CD14-positive monocyte (primary cell): ENCODE measurements around the gene TFPT. TPM values are rescaled to one million over a fixed set of nuclear protein-coding genes. Genes with fewer than 3 reads are reported as not detected.

Source experiments
- DNase-seq, 3 donors: peaks; one replicate each; pipeline ENCODE4 v3.0.0-alpha.2; 2011 to 2022
- H2AFZ ChIP-seq: 2 replicates; pipeline ENCODE4 v1.6.0; 2012; ENCODE audit warnings: mild to moderate bottlenecking, low read depth, low read length, inconsistent platforms; ENCODE audit not compliant: insufficient read depth, poor library complexity, severe bottlenecking
- H3K27ac ChIP-seq, 2 donors: 1 replicate in 1 of 2; 2 replicates in 1 of 2; pipeline ENCODE4 v1.5.1; 2012 to 2013; ENCODE audit warnings: low read length in 2 of 2, control low read depth in 1 of 2, inconsistent platforms in 1 of 2, low read depth in 1 of 2, mild to moderate bottlenecking in 1 of 2
- H3K27me3 ChIP-seq, 2 donors: one replicate each; pipeline versions ENCODE4 v1.6.0 to v1.6.1; 2011 to 2013; ENCODE audit warnings: low read length in 2 of 2; ENCODE audit not compliant: control insufficient read depth in 2 of 2, insufficient read depth in 2 of 2
- H3K36me3 ChIP-seq, 2 donors: replicated peaks in 1 of 2; 1 replicate in 1 of 2; 2 replicates in 1 of 2; pipeline versions ENCODE4 v1.5.1 to v1.6.1; 2012 to 2013; ENCODE audit warnings: low read length in 2 of 2, control low read depth in 1 of 2, inconsistent platforms in 1 of 2, mild to moderate bottlenecking in 1 of 2; ENCODE audit not compliant: insufficient read depth in 2 of 2, control insufficient read depth in 1 of 2
- H3K4me1 ChIP-seq, 2 donors: 1 replicate in 1 of 2; 2 replicates in 1 of 2; pipeline versions ENCODE4 v1.5.1 to v1.6.1; 2012 to 2013; ENCODE audit warnings: low read length in 2 of 2, control low read depth in 1 of 2, inconsistent platforms in 1 of 2, mild to moderate bottlenecking in 1 of 2, moderate library complexity in 1 of 2; ENCODE audit not compliant: insufficient read depth in 2 of 2, control insufficient read depth in 1 of 2
- H3K4me2 ChIP-seq: replicated peaks from 2 replicates; pipeline ENCODE3; 2012; ENCODE audit warnings: low read length, moderate library complexity, mild to moderate bottlenecking; ENCODE audit not compliant: poor library complexity, severe bottlenecking; ENCODE audit errors: extremely low read depth
- H3K4me3 ChIP-seq, 3 experiments: fragments of 200-600 bp in 1 of 3; sonication (generic) in 1 of 3; replicated peaks in 1 of 3; 1 replicate in 2 of 3; 2 replicates in 1 of 3; pipeline ENCODE4 v1.5.1; 2011 to 2013; ENCODE audit warnings: low read length in 3 of 3, mild to moderate bottlenecking in 3 of 3, control low read depth in 2 of 3, low read depth in 2 of 3, inconsistent platforms in 1 of 3, moderate library complexity in 1 of 3
- H3K79me2 ChIP-seq: 2 replicates; pipeline ENCODE4 v1.6.0; 2012; ENCODE audit warnings: mild to moderate bottlenecking, control low read depth, inconsistent platforms, low read length, moderate library complexity; ENCODE audit not compliant: insufficient read depth
- H3K9ac ChIP-seq: 2 replicates; pipeline ENCODE4 v1.6.0; 2017; ENCODE audit warnings: low read length, mild to moderate bottlenecking; ENCODE audit not compliant: insufficient read depth, poor library complexity, severe bottlenecking
- H3K9me3 ChIP-seq, 2 donors: replicated peaks in 1 of 2; 1 replicate in 1 of 2; 2 replicates in 1 of 2; pipeline versions ENCODE4 v1.5.1 to v1.6.1; 2012 to 2013; ENCODE audit warnings: low read length in 2 of 2, control low read depth in 1 of 2; ENCODE audit not compliant: control insufficient read depth in 1 of 2, insufficient read depth in 1 of 2
- H4K20me1 ChIP-seq: 2 replicates; pipeline ENCODE4 v1.6.0; 2012; ENCODE audit warnings: mild to moderate bottlenecking, low read length, control low read depth, moderate library complexity; ENCODE audit not compliant: insufficient read depth
- H3K27ac Mint-ChIP-seq, 7 donors: one replicate each; pipeline ENCODE4 v1.8.0; 2020; ENCODE audit warnings: mild to moderate bottlenecking in 7 of 7, mixed read lengths in 7 of 7, moderate library complexity in 6 of 7, inconsistent platforms in 2 of 7
- H3K27me3 Mint-ChIP-seq, 3 donors: one replicate each; pipeline ENCODE4 v1.8.0; 2021 to 2022; ENCODE audit warnings: low read depth in 3 of 3, mild to moderate bottlenecking in 3 of 3, mixed read lengths in 3 of 3, moderate library complexity in 3 of 3, inconsistent platforms in 1 of 3
- H3K36me3 Mint-ChIP-seq, 2 donors: one replicate each; pipeline ENCODE4 v1.8.0; 2020; ENCODE audit warnings: mixed read lengths in 2 of 2, inconsistent platforms in 1 of 2, mild to moderate bottlenecking in 1 of 2
- H3K4me1 Mint-ChIP-seq: one replicate; pipeline ENCODE4 v1.8.0; 2020; ENCODE audit warnings: mild to moderate bottlenecking, mixed read lengths
- H3K4me3 Mint-ChIP-seq, 2 donors: one replicate each; pipeline ENCODE4 v1.8.0; 2020; ENCODE audit warnings: mild to moderate bottlenecking in 2 of 2, mixed read lengths in 2 of 2, moderate library complexity in 1 of 2
- H3K9me3 Mint-ChIP-seq, 7 donors: one replicate each; pipeline ENCODE4 v1.8.0; 2020 to 2022; ENCODE audit warnings: mixed read lengths in 7 of 7, mild to moderate bottlenecking in 6 of 7, moderate library complexity in 6 of 7, inconsistent platforms in 2 of 7
- CTCF ChIP-seq: fragments of 200-600 bp; IDR thresholded peaks from one replicate; pipeline ENCODE4 v1.8.0; 2022; ENCODE audit warnings: antibody characterized with exemption, mild to moderate bottlenecking
- WGBS: methylation state at CpG from one replicate; pipeline ENCODE4 v1.1.5; 2013; ENCODE audit warnings: missing lambda C conversion rate; ENCODE audit not compliant: insufficient coverage; 5-methylcytosine and 5-hydroxymethylcytosine counted together
- intact Hi-C, 2 donors: fragments of 100-400 bp; cut with micrococcal nuclease; formaldehyde crosslinking; loops; one replicate each; pipeline versions ENCODE4 v1.15.0 to v1.15.1; 2023
- polyA plus RNA-seq, 3 donors: library from polyadenylated mRNA; depleted of rRNA in 1 of 3; unstranded in 2 of 3; stranded (reverse) in 1 of 3; fragments of 300-500 nt in 2 of 3; fragments of >200 nt in 1 of 3; fragmentation: Illumina TruSeq in 2 of 3; gene quantifications; 1 replicate in 2 of 3; 2 replicates in 1 of 3; pipeline ENCODE4 v1.2.3, GENCODE V29; 2012 to 2021

The TFPT gene
- polyA plus RNA-seq, 3 donors, result 7.0 to 11.5 (median 9.5) TPM

- H3K4me3 ChIP-seq, result no peak overlapping the region
- no peaks in the 10 kb centered on the region for H4K20me1 ChIP-seq
- TF ChIP-seq CTCF, result no peak
- H3K4me1 ChIP-seq, result no peaks in the 10 kb centered on the region
- H3K27me3 Mint-ChIP-seq, result no peaks in the 10 kb centered on the region
- intact Hi-C loops, result no loop called here
- no peak overlapping the region for H3K9ac ChIP-seq
- H3K4me1 Mint-ChIP-seq, result no peaks in the 10 kb centered on the region
- H3K27me3 ChIP-seq, result no peaks in the 10 kb centered on the region
- no peaks in the 10 kb centered on the region for H3K9me3 ChIP-seq
- no peak for DNase-seq
- H3K36me3 Mint-ChIP-seq, result peaks cover 68 to 92% of the 10 kb centered on the region in 2 donors
- H3K36me3 ChIP-seq, result peaks cover 78 to 86% of the 10 kb centered on the region in 2 donors
- no peak overlapping the region for H3K4me3 Mint-ChIP-seq
- no peaks in the 10 kb centered on the region for H3K9me3 Mint-ChIP-seq
- 99% methylated on average over 34 of the region's 44 CpGs for WGBS
- H3K4me2 ChIP-seq, result no peak overlapping the region
- H2AFZ ChIP-seq, result no peak overlapping the region
- no peaks in the 10 kb centered on the region for H3K79me2 ChIP-seq
- no peak overlapping the region for H3K27ac ChIP-seq
- H3K27ac Mint-ChIP-seq, result no peak overlapping the region
Observed at GRCh38 chr19:54127688-54128440, 12.4 kb upstream of the TFPT start.

GRCh38 chr19:54125713-54126112, 10.3 kb upstream of the TFPT start:
- H3K36me3 Mint-ChIP-seq, result peaks cover 73 to 94% of the 10 kb centered on the region in 2 donors
- H3K9ac ChIP-seq, result no peak overlapping the region
- no peaks in the 10 kb centered on the region for H3K79me2 ChIP-seq
- WGBS, result 97% methylated on average over 8 of the region's 9 CpGs
- H3K4me3 Mint-ChIP-seq, result no peak overlapping the region
- H3K4me1 ChIP-seq, result no peaks in the 10 kb centered on the region
- H3K27me3 ChIP-seq, result no peaks in the 10 kb centered on the region
- no peaks in the 10 kb centered on the region for H3K4me1 Mint-ChIP-seq
- H4K20me1 ChIP-seq, result no peaks in the 10 kb centered on the region
- intact Hi-C loops, result no loop called here
- no peaks in the 10 kb centered on the region for H3K27me3 Mint-ChIP-seq
- H3K4me3 ChIP-seq, result no peak overlapping the region
- H3K9me3 ChIP-seq, result no peaks in the 10 kb centered on the region
- no peak overlapping the region for H3K27ac ChIP-seq
- H3K4me2 ChIP-seq, result no peak overlapping the region
- no peak overlapping the region for H3K27ac Mint-ChIP-seq
- no peak for DNase-seq
- TF ChIP-seq CTCF, result no peak
- no peak overlapping the region for H2AFZ ChIP-seq
- peaks cover 82 to 93% of the 10 kb centered on the region in 2 donors for H3K36me3 ChIP-seq
- H3K9me3 Mint-ChIP-seq, result no peaks in the 10 kb centered on the region
